Eye (tissue), 1 donor: Measurements from ENCODE around the gene KYNU.

Source experiments
- DNase-seq: peaks from one replicate; pipeline ENCODE4 v3.0.0-alpha.2; 2015

Gene KYNU

DNA sequence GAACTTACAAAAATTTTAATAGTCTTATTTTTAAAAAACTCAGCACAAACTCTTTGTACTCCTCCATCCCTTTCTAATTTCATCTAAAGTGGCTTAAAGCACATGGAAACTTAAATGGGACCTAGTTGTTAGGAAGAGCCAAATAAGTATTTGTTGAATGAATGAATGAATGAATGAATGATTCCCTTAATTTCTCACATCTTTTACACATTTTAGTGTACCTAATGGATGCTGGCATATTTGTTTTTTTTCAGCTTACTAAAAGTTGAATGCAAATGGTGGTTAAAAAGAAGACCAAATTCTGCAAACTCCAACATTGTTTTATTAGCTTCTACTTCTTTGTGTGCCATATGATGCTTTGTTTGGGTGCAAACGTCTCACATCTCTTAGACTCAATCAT is 89.6 kb downstream of the KYNU start:
- DNase-seq: no peak

GRCh38 chr2:142973160-142973821 is 95.8 kb downstream of the KYNU start:
- DNase-seq: no peak

DNA sequence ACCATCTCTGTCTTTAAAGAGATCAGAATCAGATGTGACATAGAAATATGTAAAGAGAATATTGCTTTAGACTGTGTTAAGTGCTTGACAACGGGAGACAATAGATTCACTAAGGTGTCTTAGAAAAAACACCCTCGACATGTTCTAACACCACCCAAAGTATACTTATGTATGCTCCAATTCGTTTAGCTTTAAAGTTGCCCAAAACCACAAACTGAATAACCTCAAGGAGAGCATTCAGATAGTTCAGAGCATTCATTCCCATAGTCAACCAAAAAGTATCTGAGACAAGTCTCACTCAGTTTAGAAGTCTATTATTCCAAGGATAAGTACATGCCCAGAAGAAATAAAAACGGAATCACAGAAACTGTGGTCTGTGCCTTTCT is 96.4 kb downstream of the KYNU start:
- DNase-seq: no peak

DNA sequence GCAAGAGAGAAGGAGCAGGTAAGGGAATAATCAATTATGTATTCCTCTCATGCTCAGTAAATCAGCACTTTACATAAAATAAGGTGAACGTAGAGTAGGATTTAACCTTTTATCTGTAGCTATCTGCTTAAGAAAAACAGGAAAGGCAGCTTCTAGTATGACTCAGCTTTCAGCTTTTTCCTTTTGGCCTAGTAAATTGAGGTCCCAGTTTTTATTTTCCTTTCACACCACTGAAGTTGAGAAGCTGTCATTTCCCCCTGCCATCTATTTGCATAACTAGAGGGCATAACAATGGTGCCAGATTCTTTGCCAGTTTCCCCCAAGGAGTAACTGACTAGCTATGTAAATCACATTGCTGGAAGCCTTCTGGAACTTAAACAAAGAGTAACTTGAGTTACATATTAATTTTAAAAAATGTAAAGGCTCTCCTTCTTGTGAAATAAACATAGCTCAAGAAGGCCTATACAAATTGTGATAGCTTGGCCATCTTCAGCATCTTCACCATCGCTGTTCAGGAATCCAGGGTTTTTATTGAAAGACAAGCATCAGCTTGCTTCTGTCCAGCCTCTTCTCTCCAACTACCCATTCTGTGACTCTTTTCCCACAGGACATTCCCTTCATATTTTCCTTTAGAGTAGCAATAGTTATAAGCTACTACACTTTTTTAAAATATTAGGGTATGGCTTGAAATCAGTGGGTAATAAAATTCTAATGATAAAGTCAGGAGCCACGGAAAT is 97.0 kb downstream of the KYNU start:
- no peak for DNase-seq

- no peak for DNase-seq
Observed at GRCh38 chr2:142975239-142975638, 97.8 kb downstream of the KYNU start.

GRCh38 chr2:142980246-142981068 is 103.0 kb downstream of the KYNU start:
- peak; percentile 39 for DNase-seq

GRCh38 chr2:142981069-142981378 is 103.6 kb downstream of the KYNU start:
- no peak for DNase-seq

DNA sequence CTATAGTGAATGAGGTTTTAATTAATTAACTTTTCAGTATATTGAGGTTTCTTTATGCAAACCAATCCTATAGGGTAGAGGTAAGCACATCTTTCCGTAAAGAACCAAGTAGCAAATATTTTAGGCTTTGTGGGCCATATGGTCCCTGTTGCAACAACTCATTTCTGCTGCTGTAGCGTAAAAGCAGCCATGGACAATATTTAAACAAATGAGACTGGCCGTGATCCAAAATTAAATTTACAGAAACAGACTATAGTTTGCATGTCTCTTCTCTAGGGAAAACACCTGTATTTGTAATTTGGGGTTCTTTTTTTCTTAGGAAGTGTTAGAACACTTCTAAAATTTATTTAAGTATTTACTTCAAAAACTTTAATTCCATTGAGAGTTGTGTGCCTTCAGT is 104.3 kb downstream of the KYNU start:
- DNase-seq: no peak

DNA sequence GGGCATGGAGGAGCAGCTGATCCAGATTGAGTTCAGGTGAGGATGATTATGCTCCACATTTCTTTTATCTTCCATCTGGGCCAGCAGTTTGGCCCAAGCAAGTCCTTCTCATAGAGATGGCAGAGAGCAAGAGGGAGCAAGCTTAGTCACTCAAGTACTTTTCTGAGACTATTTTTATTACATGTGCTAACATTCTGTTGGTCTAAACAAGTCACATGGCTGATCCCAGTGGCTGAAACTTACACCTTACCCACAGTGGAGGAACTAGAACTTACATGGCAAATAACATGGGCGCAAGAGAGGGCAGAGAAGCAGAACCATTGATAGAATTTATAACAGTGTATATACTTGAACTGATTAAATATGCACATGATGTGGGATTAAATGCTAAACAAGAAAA is 105.7 kb downstream of the KYNU start:
- DNase-seq: no peak

GRCh38 chr2:142984657-142985056 is 107.2 kb downstream of the KYNU start:
- no peak for DNase-seq

DNA sequence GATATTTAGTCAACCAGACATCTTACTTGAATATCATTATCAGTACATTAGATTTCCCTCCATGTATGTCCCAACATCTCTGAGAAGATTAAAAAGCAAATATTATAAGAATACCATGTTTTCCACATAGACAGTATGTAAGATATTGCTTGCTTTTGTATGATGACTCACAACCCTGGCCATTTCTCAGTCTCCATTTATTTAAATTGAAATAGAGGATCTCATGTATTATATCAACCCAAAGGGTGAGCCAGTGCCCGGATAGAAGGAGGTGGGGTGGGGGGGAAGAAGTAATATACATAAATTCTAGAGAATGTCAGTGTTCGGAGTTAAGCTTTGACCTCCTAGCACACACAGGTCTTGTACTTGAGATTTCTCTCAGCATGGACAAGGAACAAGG is 109.6 kb downstream of the KYNU start:
- no peak for DNase-seq

DNA sequence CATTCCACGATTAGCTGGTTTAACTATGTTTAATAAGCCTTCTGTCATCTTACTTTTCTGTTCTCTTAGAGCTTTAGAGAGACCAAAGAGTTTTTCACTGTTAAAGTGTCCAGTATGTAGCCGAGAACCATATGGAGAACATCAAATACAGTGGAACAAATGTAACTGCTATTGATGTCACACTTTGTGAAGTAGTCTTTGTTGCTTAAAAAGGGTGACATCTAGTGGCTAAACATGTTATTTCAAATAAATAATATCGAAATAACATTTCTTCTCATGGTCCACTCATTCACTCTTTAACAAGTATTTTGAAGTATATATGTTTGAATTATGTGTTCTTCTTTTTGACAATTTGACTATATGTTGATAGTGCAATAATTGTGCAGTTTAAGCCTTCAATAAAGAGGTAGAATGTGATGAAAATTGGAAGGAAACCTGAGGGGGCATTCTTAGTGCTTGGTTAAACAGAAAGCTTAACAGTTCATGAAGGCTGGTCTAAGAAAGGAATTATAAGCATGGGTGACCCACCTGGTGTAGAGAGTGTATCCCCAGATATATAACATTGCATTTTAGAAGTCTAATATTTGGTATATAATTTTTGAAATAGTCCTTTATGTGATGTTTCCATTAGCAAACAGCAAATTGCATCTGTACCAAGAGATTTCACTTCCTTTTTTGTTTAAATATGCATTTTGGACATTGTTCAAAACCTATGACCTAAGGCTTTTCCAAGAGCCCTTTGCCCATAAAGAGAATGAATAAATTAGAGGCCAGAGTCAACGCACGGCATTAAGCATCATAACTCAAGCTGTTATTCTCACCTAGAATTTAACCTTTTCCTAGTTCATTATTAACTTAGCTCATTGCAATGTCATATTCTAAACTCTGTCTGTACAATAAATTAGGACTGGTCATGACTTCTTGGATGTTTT is 112.1 kb downstream of the KYNU start:
- peak; percentile 62 for DNase-seq

DNA sequence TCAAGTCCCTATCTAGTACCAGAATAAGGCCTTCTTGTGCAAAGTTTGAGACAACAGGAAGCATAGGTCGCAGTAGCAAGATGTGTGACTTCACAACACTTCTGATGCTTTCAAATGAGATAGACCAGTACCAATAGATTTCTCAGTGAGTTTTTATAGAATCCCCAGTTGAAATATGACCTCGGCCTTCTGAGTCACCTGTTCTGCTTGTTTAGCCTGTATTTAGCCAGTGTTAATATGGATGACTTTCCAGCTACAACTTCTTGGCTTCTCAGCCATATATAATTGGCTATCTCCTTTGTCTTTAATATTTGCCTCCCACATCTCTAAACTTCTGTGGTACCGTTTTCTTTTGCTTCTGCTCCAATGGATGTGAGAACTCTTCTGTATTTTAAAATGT is 113.8 kb downstream of the KYNU start:
- no peak for DNase-seq

DNA sequence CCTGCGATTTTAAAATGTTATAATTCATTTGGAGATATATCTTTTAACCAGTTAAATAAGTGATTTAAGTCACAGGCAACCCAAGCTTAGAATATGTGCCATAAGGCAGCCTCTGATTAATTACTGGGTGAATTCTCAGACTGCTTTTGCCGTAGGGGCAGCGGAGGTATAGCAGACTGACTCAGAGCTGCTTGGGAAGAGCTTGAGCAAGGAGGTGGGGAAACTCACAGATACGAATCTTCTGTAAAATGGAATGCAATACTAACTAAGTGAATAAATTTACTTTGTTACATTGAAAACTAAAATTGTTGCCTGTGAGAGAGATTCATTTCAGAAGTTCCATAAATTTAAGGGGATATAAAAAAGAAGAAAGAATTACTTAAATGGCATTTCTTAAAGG is 115.4 kb downstream of the KYNU start:
- DNase-seq: no peak

DNA sequence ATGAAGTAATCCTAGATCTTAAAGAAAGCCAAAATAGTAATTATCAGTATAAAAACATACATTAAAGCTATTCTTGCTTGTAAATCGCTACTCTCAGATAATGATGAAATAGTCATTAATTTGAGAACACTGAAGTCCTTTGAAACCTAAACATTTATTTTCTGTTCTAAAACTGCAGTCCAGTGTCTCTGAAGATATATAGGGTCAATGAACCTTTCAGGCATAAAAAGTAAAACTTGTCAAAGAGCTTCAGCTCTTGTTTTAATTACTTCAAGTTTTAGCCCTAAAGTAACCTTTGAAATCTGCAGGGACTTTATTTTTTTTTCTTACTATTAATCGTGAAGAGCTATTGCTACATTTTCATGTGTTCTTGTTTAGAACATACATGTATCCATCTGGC is 116.3 kb downstream of the KYNU start:
- no peak for DNase-seq

DNA sequence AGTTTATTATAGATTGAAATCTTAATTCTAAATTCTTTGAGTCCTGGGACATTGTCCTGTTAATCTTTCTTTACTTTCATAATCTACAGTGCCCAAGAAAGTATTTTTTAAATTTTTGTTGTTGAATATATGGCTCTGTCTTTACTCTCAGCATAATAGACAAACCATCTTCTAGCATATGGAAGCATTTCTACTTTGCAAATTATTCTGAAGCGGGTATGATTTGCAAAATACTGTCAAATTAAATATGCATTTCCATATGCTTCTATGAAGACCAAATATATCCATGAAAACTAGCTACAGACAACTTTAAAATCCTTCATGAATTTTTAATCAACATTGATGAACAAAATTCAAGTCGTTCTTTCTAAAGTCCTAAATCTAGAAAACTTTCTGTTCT is 117.2 kb downstream of the KYNU start:
- no peak for DNase-seq

- no peak for DNase-seq
Observed at GRCh38 chr2:142997231-142997630, 119.8 kb downstream of the KYNU start.

GRCh38 chr2:143000599-143000998 is 123.1 kb downstream of the KYNU start:
- no peak for DNase-seq

DNA sequence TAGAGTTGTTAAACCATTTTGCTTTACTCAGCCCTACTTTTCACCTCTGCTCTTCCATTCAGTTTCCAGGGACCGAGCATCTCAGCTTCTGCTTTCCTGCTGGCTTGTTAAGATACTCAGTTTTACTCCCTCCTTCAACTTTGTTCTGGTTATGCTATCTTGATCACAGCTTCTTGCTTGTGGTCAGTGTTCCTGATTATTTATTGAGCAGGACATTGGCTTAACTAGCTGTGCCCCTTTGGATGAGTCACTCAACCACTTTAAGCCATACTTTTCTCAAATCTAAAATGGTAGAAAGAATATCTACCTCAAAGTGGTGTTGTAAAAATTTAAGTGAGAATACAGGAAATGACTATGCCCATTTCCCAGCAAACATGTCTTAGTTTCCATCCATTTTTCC is 124.0 kb downstream of the KYNU start:
- no peak for DNase-seq

GRCh38 chr2:143015656-143016055 is 138.2 kb downstream of the KYNU start:
- no peak for DNase-seq

- peak; percentile 50 for DNase-seq
Observed at GRCh38 chr2:143026411-143027054, 149.1 kb downstream of the KYNU start.

DNA sequence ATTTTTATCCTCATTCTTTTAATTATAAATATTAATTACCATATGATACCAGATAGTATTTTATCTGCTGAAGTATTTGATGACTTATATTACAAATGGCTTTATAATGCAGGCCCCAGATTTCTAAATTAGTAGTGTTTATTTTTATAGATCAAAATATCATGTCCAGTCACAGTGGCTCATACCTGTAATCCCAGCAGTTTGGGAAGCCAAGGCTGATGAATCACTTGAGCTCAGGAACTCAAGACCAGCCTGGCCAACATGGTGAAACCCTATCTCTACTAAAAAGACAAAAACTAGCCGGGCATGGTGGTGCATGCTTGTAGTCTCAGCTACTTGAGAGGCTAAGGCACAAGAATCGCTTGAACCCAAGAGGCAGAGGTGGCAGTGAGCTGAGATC is 151.7 kb downstream of the KYNU start:
- no peak for DNase-seq

GRCh38 chr2:143030127-143030526 is 152.7 kb downstream of the KYNU start:
- DNase-seq: no peak
